Measurements from ENCODE around the gene RFTN2. TPM values are rescaled to one million over a fixed set of nuclear protein-coding genes. Genes with fewer than 3 reads are reported as not detected.
A peak's percentile ranks its signal among the peaks of the same experiment; 100 is the strongest.
"Not testable (repeated sequence)": the region's sequence is repeated elsewhere in the genome, so short reads cannot be mapped to it uniquely, and the experiment has no call there.

The RFTN2 gene
- total RNA-seq, 1 experiment from 2014 or later, result not detected

GRCh38 chr2:197604117-197604860, 71.1 kb downstream of the RFTN2 start:
- no peak for DNase-seq (ENCODE audit: low spot score)

GRCh38 chr2:197601726-197602125, 73.7 kb downstream of the RFTN2 start:
- no peak for DNase-seq (ENCODE audit: low spot score)

GRCh38 chr2:197600306-197600705, 75.1 kb downstream of the RFTN2 start:
- DNase-seq (ENCODE audit: low spot score), result no peak

GRCh38 chr2:197599285-197599965, 76.0 kb downstream of the RFTN2 start:
- peak; percentile 51 for DNase-seq (ENCODE audit: low spot score)

- no peak for DNase-seq (ENCODE audit: low spot score)
These were observed 76.9 kb downstream of the RFTN2 start for GRCh38 chr2:197598450-197598849.

GRCh38 chr2:197597166-197597565, 78.2 kb downstream of the RFTN2 start:
- DNase-seq (ENCODE audit: low spot score), result no peak

GRCh38 chr2:197596766-197597165, 78.6 kb downstream of the RFTN2 start:
- DNase-seq (ENCODE audit: low spot score), result no peak

GRCh38 chr2:197591339-197592072, 83.9 kb downstream of the RFTN2 start:
- no peak for DNase-seq (ENCODE audit: low spot score)

GRCh38 chr2:197587255-197587654, 88.1 kb downstream of the RFTN2 start:
- DNase-seq (ENCODE audit: low spot score), result not testable (repeated sequence)

- not testable (repeated sequence) for DNase-seq (ENCODE audit: low spot score)
These were observed 95.2 kb downstream of the RFTN2 start for GRCh38 chr2:197580166-197580565.

GRCh38 chr2:197578294-197578693, 97.1 kb downstream of the RFTN2 start:
- not testable (repeated sequence) for DNase-seq (ENCODE audit: low spot score)

- DNase-seq (ENCODE audit: low spot score), result no peak
These were observed 97.9 kb downstream of the RFTN2 start for GRCh38 chr2:197577446-197577845.

- DNase-seq (ENCODE audit: low spot score), result no peak
These were observed 98.8 kb downstream of the RFTN2 start for GRCh38 chr2:197576631-197577030.

- no peak for DNase-seq (ENCODE audit: low spot score)
These were observed 99.4 kb downstream of the RFTN2 start for GRCh38 chr2:197575987-197576386.

- DNase-seq (ENCODE audit: low spot score), result no peak
These were observed 101.8 kb downstream of the RFTN2 start for GRCh38 chr2:197573608-197574007.

- no peak for DNase-seq (ENCODE audit: low spot score)
These were observed 103.6 kb downstream of the RFTN2 start for GRCh38 chr2:197571627-197572271.

- no peak for DNase-seq (ENCODE audit: low spot score)
These were observed 115.2 kb downstream of the RFTN2 start for GRCh38 chr2:197560146-197560665.

GRCh38 chr2:197559681-197560080, 115.7 kb downstream of the RFTN2 start:
- no peak for DNase-seq (ENCODE audit: low spot score)

- no peak for DNase-seq (ENCODE audit: low spot score)
These were observed 117.0 kb downstream of the RFTN2 start for GRCh38 chr2:197558393-197558792.

GRCh38 chr2:197556456-197556855, 118.9 kb downstream of the RFTN2 start:
- no peak for DNase-seq (ENCODE audit: low spot score)

GRCh38 chr2:197555467-197555866, 119.9 kb downstream of the RFTN2 start:
- DNase-seq (ENCODE audit: low spot score), result no peak

- not testable (repeated sequence) for DNase-seq (ENCODE audit: low spot score)
These were observed 124.1 kb downstream of the RFTN2 start for GRCh38 chr2:197551260-197551659.

Measured in HT-29 (cell line).